ENCODE results near the gene SPTSSB. TPM values are rescaled to one million over a fixed set of nuclear protein-coding genes. Genes with fewer than 3 reads are reported as not detected.

SPTSSB gene
- total RNA-seq, 2 donors from 2014 or later, result 0.64 to 2.3 TPM

- TF ChIP-seq, protein P1, sequence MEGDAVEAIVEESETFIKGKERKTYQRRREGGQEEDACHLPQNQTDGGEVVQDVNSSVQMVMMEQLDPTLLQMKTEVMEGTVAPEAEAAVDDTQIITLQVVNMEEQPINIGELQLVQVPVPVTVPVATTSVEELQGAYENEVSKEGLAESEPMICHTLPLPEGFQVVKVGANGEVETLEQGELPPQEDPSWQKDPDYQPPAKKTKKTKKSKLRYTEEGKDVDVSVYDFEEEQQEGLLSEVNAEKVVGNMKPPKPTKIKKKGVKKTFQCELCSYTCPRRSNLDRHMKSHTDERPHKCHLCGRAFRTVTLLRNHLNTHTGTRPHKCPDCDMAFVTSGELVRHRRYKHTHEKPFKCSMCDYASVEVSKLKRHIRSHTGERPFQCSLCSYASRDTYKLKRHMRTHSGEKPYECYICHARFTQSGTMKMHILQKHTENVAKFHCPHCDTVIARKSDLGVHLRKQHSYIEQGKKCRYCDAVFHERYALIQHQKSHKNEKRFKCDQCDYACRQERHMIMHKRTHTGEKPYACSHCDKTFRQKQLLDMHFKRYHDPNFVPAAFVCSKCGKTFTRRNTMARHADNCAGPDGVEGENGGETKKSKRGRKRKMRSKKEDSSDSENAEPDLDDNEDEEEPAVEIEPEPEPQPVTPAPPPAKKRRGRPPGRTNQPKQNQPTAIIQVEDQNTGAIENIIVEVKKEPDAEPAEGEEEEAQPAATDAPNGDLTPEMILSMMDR (conservative IDR thresholded peaks at IDR 0.05), result no peak
- H3K27me3 ChIP-seq (ENCODE audit: control insufficient read depth, insufficient read depth, low read length, poor library complexity, severe bottlenecking), result peaks cover 50% of the 10 kb centered on the region
- no peaks in the 10 kb centered on the region for H3K9me3 ChIP-seq (ENCODE audit: control insufficient read depth, low read length)
- no peaks in the 10 kb centered on the region for H3K9me3 Mint-ChIP-seq
- peak overlapping the region; percentile 66 for H3K4me3 Mint-ChIP-seq
- 2 to 4% methylated on average over 24 to 55 of the region's 55 CpGs for WGBS, 2 experiments (ENCODE audit: insufficient coverage in 1 of 2, insufficient read length in 1 of 2)
- H3K36me3 ChIP-seq (ENCODE audit: control insufficient read depth, insufficient read depth, low read length), result no peaks in the 10 kb centered on the region
- no peak overlapping the region for H3K9ac ChIP-seq (ENCODE audit: extremely low read depth, low read length, poor library complexity, severe bottlenecking)
- no peaks in the 10 kb centered on the region for H3K4me1 ChIP-seq (ENCODE audit: control insufficient read depth, insufficient read depth, low read length)
- peaks cover 7% of the 10 kb centered on the region for H3K4me1 Mint-ChIP-seq
- H3K36me3 Mint-ChIP-seq (ENCODE audit: low read depth), result no peaks in the 10 kb centered on the region
- peak; percentile 81 for DNase-seq
- H3K4me3 ChIP-seq (ENCODE audit: low read length), result peak overlapping the region; percentile 78
- no peak overlapping the region for H3K27ac ChIP-seq (ENCODE audit: low read depth, low read length)
- peaks cover 34% of the 10 kb centered on the region for H3K27me3 Mint-ChIP-seq (ENCODE audit: insufficient read depth)
- no peak overlapping the region for H3K27ac Mint-ChIP-seq
Measured at GRCh38 chr3:161372321-161373260, 1.3 kb upstream of the SPTSSB start.

GRCh38 chr3:161369531-161369930 lies 1.8 kb downstream of the SPTSSB start:
- no peak overlapping the region for H3K27ac Mint-ChIP-seq
- H3K4me1 ChIP-seq (ENCODE audit: control insufficient read depth, insufficient read depth, low read length), result no peaks in the 10 kb centered on the region
- H3K27me3 ChIP-seq (ENCODE audit: control insufficient read depth, insufficient read depth, low read length, poor library complexity, severe bottlenecking), result peaks cover 41% of the 10 kb centered on the region
- H3K27ac ChIP-seq (ENCODE audit: low read depth, low read length), result no peak overlapping the region
- H3K9me3 Mint-ChIP-seq, result no peaks in the 10 kb centered on the region
- no peaks in the 10 kb centered on the region for H3K36me3 ChIP-seq (ENCODE audit: control insufficient read depth, insufficient read depth, low read length)
- TF ChIP-seq, protein P1 (conservative IDR thresholded peaks at IDR 0.05), result no peak
- H3K9me3 ChIP-seq (ENCODE audit: control insufficient read depth, low read length), result no peaks in the 10 kb centered on the region
- H3K27me3 Mint-ChIP-seq (ENCODE audit: insufficient read depth), result peaks cover 29% of the 10 kb centered on the region
- DNase-seq, result no peak
- no peak overlapping the region for H3K4me3 Mint-ChIP-seq
- no peak overlapping the region for H3K4me3 ChIP-seq (ENCODE audit: low read length)
- peaks cover 7% of the 10 kb centered on the region for H3K4me1 Mint-ChIP-seq
- no peak overlapping the region for H3K9ac ChIP-seq (ENCODE audit: extremely low read depth, low read length, poor library complexity, severe bottlenecking)
- no peaks in the 10 kb centered on the region for H3K36me3 Mint-ChIP-seq (ENCODE audit: low read depth)
- 90% methylated on average over 3 of the region's 3 CpGs; no CpG with 5 or more reads in 1 of the 2 experiments for WGBS, 2 experiments (ENCODE audit: insufficient coverage in 1 of 2, insufficient read length in 1 of 2)

DNA sequence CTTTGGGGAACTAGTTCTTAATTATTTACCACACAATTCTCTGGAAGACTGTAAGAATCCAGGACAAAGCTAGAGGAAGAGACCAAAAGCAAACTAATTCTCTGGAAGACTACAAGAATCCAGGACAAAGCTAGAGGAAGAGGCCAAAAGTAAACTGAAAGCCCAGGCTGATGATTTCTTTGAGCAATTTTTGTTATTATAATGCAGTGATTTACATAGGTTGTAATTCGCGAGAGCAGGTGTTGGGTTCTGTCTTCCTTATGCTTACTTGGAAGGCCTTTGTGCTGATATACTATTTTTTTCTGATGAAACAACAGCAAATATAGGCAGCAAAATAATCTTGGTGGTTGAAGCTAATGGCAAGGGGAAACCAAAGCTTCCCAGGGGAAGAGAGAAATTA lies 5.2 kb downstream of the SPTSSB start:
- Histone ChIP-seq H3K4me3 (ENCODE audit: low read length) (no peak overlapping the region), H3K27ac (ENCODE audit: low read depth, low read length) (no peak overlapping the region), H3K9ac (ENCODE audit: extremely low read depth, low read length, poor library complexity, severe bottlenecking) (no peak overlapping the region), H3K36me3 (ENCODE audit: control insufficient read depth, insufficient read depth, low read length) (no peaks in the 10 kb centered on the region), H3K27me3 (ENCODE audit: control insufficient read depth, insufficient read depth, low read length, poor library complexity, severe bottlenecking) (peaks cover 9% of the 10 kb centered on the region), H3K4me1 (ENCODE audit: control insufficient read depth, insufficient read depth, low read length) (no peaks in the 10 kb centered on the region), H3K9me3 (ENCODE audit: control insufficient read depth, low read length) (no peaks in the 10 kb centered on the region)
- H3K27me3 Mint-ChIP-seq (ENCODE audit: insufficient read depth), result peaks cover 4% of the 10 kb centered on the region
- H3K4me1 Mint-ChIP-seq, result no peaks in the 10 kb centered on the region
- WGBS, 2 experiments (ENCODE audit: insufficient coverage in 1 of 2, insufficient read length in 1 of 2), result 40% methylated on average over 2 of the region's 2 CpGs; no CpG with 5 or more reads in 1 of the 2 experiments
- no peak overlapping the region for H3K4me3 Mint-ChIP-seq
- H3K9me3 Mint-ChIP-seq, result no peaks in the 10 kb centered on the region
- no peaks in the 10 kb centered on the region for H3K36me3 Mint-ChIP-seq (ENCODE audit: low read depth)
- no peak for DNase-seq
- TF ChIP-seq, protein P1 (conservative IDR thresholded peaks at IDR 0.05), result no peak
- no peak overlapping the region for H3K27ac Mint-ChIP-seq
